ENCODE results near the gene SAMMSON.

DNA sequence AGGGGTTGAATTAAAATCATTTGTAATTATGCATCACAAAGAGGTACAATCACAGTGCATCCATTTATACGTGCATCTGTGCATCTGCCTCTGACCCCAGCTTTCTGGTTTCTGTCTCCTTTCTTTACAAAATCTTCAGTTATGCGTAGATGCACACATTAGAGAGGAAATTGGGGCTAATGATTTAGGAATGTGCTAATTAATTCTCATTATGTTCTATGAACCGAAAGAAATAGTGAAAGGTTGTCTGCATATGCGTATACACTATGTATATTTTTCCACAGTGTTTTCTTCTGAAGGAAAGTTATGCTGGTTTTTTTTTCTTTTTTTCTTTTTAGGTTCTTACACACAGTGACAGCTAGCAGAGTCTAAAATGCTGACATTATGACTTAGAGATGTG is 71.6 kb downstream of the SAMMSON start:
- TF ChIP-seq CTCF (conservative IDR thresholded peaks at IDR 0.05 in 1 of 2, IDR thresholded peaks at IDR 0.05 in 1 of 2; ENCODE audit: low read depth in 1 of 2, low read length in 2 of 2) = no peak
- TF ChIP-seq EZH2 (IDR thresholded peaks at IDR 0.05; ENCODE audit: low read length, missing control alignments) = no peak

All from fibroblast of lung (primary cell).